HUES48 (cell line): ENCODE measurements around the gene PRUNE2.
"Not testable (repeated sequence)": the region's sequence is repeated elsewhere in the genome, so short reads cannot be mapped to it uniquely, and the experiment has no call there.

Source experiments
- H3K27ac ChIP-seq: one replicate; pipeline ENCODE4 v1.7.0; 2013; ENCODE audit warnings: low read depth, low read length, inconsistent platforms
- H3K27me3 ChIP-seq: 2 replicates; pipeline ENCODE4 v1.6.1; 2013; ENCODE audit warnings: mild to moderate bottlenecking, low read length; ENCODE audit not compliant: control insufficient read depth, insufficient read depth
- H3K36me3 ChIP-seq: 2 replicates; pipeline ENCODE4 v1.6.1; 2013; ENCODE audit warnings: low read length; ENCODE audit not compliant: control insufficient read depth, insufficient read depth
- H3K4me1 ChIP-seq: 2 replicates; pipeline ENCODE4 v1.6.1; 2013; ENCODE audit warnings: mild to moderate bottlenecking, low read length; ENCODE audit not compliant: control insufficient read depth, insufficient read depth
- H3K4me3 ChIP-seq: 2 replicates; pipeline ENCODE4 v1.5.1; 2013; ENCODE audit warnings: mild to moderate bottlenecking, low read depth, low read length
- H3K9ac ChIP-seq: 2 replicates; pipeline ENCODE4 v1.6.1; 2013; ENCODE audit warnings: mild to moderate bottlenecking, low read depth, low read length, moderate library complexity
- H3K9me3 ChIP-seq: 2 replicates; pipeline ENCODE4 v1.6.1; 2013; ENCODE audit warnings: low read length; ENCODE audit not compliant: control insufficient read depth, insufficient read depth

Gene PRUNE2

DNA sequence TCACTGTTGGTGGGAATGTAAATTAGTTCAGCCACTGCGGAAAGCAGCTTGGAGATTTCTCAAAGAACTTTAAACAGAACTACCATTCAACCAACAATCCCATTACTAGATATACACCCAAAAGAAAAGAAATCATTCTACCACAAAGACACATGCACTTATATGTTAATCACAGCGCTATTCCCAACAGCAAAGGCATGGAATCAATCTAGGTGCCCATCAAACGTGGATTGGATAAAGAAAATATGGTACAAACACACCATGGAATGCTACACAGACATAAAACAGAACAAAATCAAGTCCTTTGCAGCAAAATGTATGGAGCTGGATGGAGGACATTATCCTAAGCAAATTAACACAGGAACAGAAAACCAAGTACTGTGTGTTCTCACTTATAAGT lies 42.1 kb downstream of the PRUNE2 start:
- Histone ChIP-seq H3K27me3 (no peaks in the 10 kb centered on the region), H3K9ac (no peak overlapping the region), H3K9me3 (no peaks in the 10 kb centered on the region), H3K4me3 (no peak overlapping the region), H3K4me1 (peaks cover 18% of the 10 kb centered on the region), H3K27ac (no peak overlapping the region), H3K36me3 (no peaks in the 10 kb centered on the region)

GRCh38 chr9:76859860-76860259 lies 46.1 kb downstream of the PRUNE2 start:
- Histone ChIP-seq H3K4me1 (peaks cover 7% of the 10 kb centered on the region), H3K27ac (no peak overlapping the region), H3K27me3 (no peaks in the 10 kb centered on the region), H3K9me3 (no peaks in the 10 kb centered on the region), H3K36me3 (no peaks in the 10 kb centered on the region), H3K4me3 (no peak overlapping the region), H3K9ac (no peak overlapping the region)

DNA sequence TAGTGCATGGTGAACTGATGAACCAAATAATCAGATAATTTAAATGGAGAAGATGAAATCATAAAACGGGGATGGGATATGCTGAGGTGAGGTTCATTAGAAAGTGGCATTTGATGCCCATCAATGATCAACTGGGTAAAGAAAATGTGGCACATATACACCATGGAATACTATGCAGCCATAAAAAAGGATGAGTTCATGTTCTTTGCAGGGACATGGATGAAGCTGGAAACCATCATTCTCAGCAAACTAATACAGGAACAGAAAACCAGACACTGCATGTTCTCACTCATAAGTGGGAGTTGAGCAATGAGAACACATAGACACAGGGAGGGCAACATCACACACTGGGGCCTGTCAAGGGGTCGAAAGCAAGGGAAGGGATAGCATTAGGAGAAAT lies 47.7 kb downstream of the PRUNE2 start:
- H3K27ac ChIP-seq, H3K9ac ChIP-seq, H3K4me1 ChIP-seq, H3K9me3 ChIP-seq, H3K4me3 ChIP-seq, H3K36me3 ChIP-seq, H3K27me3 ChIP-seq: not testable (repeated sequence)

- no peaks in the 10 kb centered on the region for H3K27me3 ChIP-seq
- H3K36me3 ChIP-seq: no peaks in the 10 kb centered on the region
- no peaks in the 10 kb centered on the region for H3K9me3 ChIP-seq
- H3K9ac ChIP-seq: no peak overlapping the region
- peaks cover 3% of the 10 kb centered on the region; the same call in 1 of the 2 replicates for H3K4me1 ChIP-seq
- H3K27ac ChIP-seq: no peak overlapping the region
- no peak overlapping the region for H3K4me3 ChIP-seq
These were observed 49.9 kb downstream of the PRUNE2 start for GRCh38 chr9:76856016-76856415.

GRCh38 chr9:76855015-76855414 lies 50.9 kb downstream of the PRUNE2 start:
- Histone ChIP-seq H3K36me3 (no peaks in the 10 kb centered on the region), H3K9me3 (no peaks in the 10 kb centered on the region), H3K9ac (no peak overlapping the region), H3K4me3 (no peak overlapping the region), H3K27ac (no peak overlapping the region), H3K4me1 (no peaks in the 10 kb centered on the region), H3K27me3 (no peaks in the 10 kb centered on the region)

GRCh38 chr9:76852026-76852425 lies 53.9 kb downstream of the PRUNE2 start:
- H3K27me3 ChIP-seq: no peaks in the 10 kb centered on the region
- H3K9ac ChIP-seq: no peak overlapping the region
- no peak overlapping the region for H3K27ac ChIP-seq

GRCh38 chr9:76846297-76846696 lies 59.6 kb downstream of the PRUNE2 start:
- Histone ChIP-seq H3K36me3 (no peaks in the 10 kb centered on the region), H3K9me3 (no peaks in the 10 kb centered on the region), H3K27me3 (no peaks in the 10 kb centered on the region), H3K9ac (no peak overlapping the region), H3K4me3 (no peak overlapping the region), H3K4me1 (no peaks in the 10 kb centered on the region), H3K27ac (no peak overlapping the region)

More at GRCh38 chr9:76852026-76852425, 53.9 kb downstream of the PRUNE2 start:
- no peak overlapping the region for H3K4me3 ChIP-seq
- no peaks in the 10 kb centered on the region for H3K4me1 ChIP-seq
- no peaks in the 10 kb centered on the region for H3K9me3 ChIP-seq
- H3K36me3 ChIP-seq: no peaks in the 10 kb centered on the region

DNA sequence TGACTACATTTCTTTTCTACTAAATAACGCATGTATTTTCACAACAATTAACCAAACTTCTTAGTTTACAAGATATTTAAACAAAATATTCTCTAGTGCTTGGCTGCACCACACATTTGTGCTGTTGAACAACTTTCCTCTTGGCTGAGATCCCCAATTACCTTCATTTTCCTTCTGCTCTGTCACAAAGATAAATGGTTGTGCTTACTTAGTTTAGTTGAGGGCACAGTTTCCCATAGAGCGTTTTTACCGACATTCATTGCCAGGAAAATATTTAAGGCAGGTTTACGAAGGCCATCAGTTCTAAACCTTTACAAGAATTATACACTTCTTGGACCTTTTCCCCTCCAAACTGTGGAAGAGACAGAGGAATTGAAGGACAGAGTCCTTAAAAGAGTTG lies 60.7 kb downstream of the PRUNE2 start:
- Histone ChIP-seq H3K9me3 (no peaks in the 10 kb centered on the region), H3K27me3 (no peaks in the 10 kb centered on the region), H3K9ac (no peak overlapping the region), H3K4me1 (no peaks in the 10 kb centered on the region), H3K4me3 (no peak overlapping the region), H3K27ac (no peak overlapping the region), H3K36me3 (no peaks in the 10 kb centered on the region)

- no peak overlapping the region; the same call in 1 of the 2 replicates for H3K9ac ChIP-seq
- H3K4me1 ChIP-seq: peaks cover 12% of the 10 kb centered on the region; the same call in 1 of the 2 replicates
- no peak overlapping the region for H3K27ac ChIP-seq
- no peaks in the 10 kb centered on the region for H3K36me3 ChIP-seq
- H3K27me3 ChIP-seq: no peaks in the 10 kb centered on the region
- H3K4me3 ChIP-seq: no peak overlapping the region
- H3K9me3 ChIP-seq: no peaks in the 10 kb centered on the region
These were observed 70.2 kb downstream of the PRUNE2 start for GRCh38 chr9:76835571-76836283.

- peaks cover 8% of the 10 kb centered on the region; the same call in 1 of the 2 replicates for H3K4me1 ChIP-seq
- no peak overlapping the region for H3K27ac ChIP-seq
- H3K9me3 ChIP-seq: no peaks in the 10 kb centered on the region
- H3K9ac ChIP-seq: no peak overlapping the region
- H3K27me3 ChIP-seq: no peaks in the 10 kb centered on the region
- no peak overlapping the region for H3K4me3 ChIP-seq
- H3K36me3 ChIP-seq: no peaks in the 10 kb centered on the region
These were observed 77.5 kb downstream of the PRUNE2 start for GRCh38 chr9:76828447-76828846.

DNA sequence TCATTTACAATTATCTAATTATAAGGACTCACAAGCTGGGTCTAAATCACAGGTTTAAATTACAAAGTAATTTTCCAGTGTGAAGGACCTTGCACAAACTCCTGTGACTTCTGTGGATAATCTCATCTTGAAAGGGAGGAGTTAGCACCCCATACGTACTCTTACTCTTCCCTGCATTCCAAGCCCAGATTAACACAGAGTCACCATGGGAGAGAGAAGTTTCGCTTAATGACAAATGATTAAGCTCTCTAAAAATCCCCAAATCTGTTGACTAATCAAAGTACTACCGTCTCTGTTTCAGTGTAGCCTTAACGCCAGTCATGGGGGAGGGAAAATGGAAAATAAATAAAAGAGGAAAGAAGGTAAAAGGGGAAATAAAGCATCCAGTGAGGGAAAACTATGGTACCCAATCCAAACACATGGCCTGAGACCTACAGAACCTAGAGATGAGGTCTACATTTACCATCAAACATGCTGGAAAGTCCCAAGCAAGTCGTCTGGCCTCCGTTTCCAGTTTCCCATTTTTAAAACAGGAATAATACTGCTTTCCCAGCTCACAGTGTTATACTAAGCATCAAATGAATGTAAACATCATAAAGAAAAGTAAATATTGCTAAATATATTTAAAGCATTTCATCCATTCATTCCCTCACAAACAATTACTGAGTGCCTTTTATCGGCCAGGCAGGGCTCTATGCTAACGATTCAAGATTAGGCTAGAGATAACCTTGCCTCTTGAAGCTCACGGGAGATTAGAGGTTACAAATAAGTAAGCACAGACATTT lies 78.4 kb downstream of the PRUNE2 start:
- Histone ChIP-seq H3K9ac (no peak overlapping the region), H3K9me3 (no peaks in the 10 kb centered on the region), H3K27me3 (no peaks in the 10 kb centered on the region), H3K4me3 (no peak overlapping the region), H3K36me3 (no peaks in the 10 kb centered on the region), H3K4me1 (peaks cover 8% of the 10 kb centered on the region; the same call in 1 of the 2 replicates), H3K27ac (no peak overlapping the region)
